GM18951 (cell line): ENCODE measurements around the gene NPAS2.

Experiments used
- POLR2A ChIP-seq: IDR thresholded peaks from 4 replicates; pipeline ENCODE4 v1.6.1; 2011; ENCODE audit warnings: mild to moderate bottlenecking; ENCODE audit not compliant: insufficient read length, insufficient read depth; ENCODE audit errors: extremely low read depth
- in situ Hi-C: fragments of 300-500 bp; cut with MboI; formaldehyde crosslinking; loops from one replicate; pipeline ENCODE4 v1.12.0; 2022; ENCODE audit warnings: low sequenced_read_pairs, mixed read lengths, inconsistent platforms; ENCODE audit not compliant: unreplicated experiment

NPAS2 gene, protein sequence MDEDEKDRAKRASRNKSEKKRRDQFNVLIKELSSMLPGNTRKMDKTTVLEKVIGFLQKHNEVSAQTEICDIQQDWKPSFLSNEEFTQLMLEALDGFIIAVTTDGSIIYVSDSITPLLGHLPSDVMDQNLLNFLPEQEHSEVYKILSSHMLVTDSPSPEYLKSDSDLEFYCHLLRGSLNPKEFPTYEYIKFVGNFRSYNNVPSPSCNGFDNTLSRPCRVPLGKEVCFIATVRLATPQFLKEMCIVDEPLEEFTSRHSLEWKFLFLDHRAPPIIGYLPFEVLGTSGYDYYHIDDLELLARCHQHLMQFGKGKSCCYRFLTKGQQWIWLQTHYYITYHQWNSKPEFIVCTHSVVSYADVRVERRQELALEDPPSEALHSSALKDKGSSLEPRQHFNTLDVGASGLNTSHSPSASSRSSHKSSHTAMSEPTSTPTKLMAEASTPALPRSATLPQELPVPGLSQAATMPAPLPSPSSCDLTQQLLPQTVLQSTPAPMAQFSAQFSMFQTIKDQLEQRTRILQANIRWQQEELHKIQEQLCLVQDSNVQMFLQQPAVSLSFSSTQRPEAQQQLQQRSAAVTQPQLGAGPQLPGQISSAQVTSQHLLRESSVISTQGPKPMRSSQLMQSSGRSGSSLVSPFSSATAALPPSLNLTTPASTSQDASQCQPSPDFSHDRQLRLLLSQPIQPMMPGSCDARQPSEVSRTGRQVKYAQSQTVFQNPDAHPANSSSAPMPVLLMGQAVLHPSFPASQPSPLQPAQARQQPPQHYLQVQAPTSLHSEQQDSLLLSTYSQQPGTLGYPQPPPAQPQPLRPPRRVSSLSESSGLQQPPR

DNA sequence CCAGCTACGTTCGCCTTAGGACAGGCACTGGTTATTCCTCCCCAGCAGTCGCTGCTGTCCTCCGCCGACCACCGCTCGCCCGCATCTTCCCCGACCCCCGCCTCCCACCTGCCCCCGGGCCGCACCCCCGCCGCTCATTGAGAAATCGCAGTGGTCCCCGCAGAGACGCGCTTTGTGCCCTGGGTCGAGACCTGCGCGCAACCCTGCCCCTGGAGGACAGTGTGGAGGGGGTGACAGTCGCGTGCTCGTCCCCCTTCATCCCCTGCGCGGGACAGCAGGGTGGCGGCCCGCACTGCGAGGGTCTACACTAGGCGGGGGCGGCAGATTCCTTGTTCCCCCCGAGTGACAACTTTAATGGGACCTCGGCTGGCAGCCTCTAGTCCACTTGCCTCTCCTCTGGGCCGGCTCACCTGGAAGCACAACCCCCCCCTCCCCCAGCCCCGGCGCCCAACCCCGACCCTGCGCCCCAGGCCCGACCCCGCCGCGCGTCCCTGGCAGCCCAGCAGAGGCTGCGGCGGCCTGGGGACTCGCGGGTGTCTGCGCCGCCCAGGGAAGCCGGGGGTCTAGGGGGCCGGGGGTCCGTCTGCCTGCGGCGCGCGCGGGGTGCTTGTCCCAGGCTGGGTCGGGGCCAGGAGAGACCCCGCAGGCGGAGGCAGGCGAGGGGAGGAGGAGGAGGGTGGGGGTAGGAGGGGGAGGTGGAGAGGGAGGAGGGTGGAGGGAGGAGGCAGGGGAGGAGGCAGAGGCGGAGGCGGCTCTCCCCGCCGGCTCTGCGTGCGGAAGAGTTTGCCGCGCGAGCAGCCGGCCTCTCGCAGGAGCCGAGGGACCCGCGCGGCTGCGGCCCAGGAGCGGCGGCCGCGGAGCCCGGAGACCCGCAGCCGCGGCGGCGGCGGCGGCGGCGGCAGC lies at the start of gene NPAS2:
Gene NPAS2, plus strand, starts transcription at position 770 of the 903 bp plus-strand sequence. CDS start 84,616 bp downstream, outside the sequence.
- no peak for TF ChIP-seq POLR2A
- in situ Hi-C loops: no loop called here

DNA sequence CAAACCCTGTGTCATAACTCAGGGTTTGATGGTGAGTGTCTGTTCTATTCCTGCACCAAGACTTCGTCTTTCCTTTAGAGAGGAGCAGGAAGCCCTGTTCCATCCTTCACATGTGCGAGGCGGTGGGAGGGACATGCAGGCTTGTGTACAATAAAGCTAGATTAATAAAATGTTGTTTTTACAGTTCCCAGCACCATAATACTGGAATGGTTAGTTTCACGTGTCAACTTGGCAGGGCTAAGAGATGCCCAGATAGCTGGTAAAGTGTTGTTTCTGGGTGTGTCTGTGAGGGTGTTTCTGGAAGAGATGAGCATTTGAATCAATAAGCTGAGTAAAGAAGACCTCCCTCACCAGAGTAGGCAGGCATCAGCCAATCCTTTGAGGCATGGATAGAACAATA lies 48.8 kb upstream of the NPAS2 start:
- in situ Hi-C loops: no loop called here
- TF ChIP-seq POLR2A: no peak

DNA sequence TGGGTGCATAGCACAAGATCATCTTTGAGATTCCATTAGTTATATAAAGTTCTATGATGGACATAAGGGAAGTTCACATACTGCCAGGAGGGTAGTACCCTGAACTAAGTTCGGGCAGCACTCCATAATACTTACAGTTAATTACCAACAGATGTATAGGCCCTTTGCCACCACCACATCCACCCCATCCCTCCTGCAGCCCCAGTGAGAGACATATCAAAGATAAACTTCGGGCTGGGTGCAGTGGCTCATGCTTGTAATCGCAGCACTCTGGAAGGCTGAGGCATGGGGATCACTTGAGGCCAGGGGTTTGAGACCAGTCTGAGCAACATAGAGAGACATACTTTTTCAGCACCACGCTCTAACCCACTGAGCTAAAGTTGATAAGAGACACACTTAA lies 46.4 kb upstream of the NPAS2 start:
- no peak for TF ChIP-seq POLR2A
- in situ Hi-C loops: no loop called here

DNA sequence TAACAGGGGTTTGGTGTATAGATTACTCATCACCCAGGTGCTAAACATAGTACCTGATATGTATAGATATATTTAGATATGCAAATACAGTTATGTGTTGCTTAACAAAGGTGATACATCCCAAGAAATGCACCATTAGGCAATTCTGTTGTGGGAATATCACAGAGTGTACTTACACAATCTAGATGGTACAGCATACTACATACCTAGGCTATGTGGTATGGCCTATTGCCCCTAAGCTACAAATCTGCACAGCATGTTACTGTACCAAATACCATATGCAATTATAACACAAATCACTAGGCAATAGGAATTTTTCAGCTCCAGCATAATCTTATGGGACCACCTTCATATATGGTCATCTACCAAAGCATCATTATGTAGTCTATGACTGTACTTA lies 43.5 kb upstream of the NPAS2 start:
- in situ Hi-C loops: no loop called here
- TF ChIP-seq POLR2A: no peak

DNA sequence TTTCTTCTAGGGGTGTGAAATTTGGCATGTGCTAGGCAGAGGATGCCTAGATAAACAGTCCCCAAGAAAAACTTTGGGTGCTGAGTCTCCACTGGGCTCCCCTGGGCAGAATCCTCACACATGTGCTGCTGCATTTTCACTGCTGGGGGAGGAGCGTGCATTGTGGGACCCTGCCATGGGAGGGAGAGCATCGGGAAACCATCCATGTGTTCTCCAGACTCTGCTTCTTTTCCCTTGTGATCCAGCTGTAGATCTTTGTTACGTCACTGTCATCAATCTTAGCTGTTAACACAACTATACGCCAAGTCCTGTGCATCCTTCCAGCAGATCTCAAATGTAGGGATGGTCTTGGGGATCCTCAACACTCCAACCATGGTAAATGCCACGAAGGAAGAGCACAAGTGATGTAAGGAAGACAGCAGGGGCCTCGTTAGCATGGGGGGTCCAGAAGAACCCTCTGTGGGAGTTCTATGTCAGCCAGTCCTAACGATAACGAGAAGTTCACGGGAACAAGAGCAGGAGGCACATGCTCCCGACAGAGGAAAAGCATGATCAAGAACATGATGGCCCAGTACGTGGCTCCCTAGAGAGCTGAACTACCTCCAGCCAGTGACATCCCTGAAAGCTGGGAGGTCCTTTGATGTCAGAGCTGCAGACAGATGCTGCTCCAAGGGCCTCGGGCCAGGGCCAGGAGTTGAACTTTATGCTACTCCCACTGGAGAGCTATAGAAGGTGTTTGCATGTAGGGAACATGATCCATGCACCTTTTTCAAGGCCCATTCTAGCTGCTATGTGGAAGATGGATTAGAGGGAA lies 41.1 kb upstream of the NPAS2 start:
- TF ChIP-seq POLR2A: no peak
- in situ Hi-C loops: no loop called here

DNA sequence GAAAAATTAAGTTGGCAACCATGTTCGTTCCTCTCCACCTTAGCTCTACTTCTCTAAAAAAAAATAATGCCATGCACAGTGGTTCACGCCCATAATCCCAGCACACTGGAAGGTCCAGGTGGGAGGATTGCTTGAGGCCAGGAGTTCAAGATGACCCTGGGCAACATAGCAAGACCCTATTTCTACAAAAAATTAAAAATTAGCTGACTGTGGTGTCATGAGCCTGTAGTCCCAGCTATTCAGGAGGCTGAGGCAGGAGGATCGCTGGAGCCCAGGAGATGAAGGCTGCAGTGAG lies 40.1 kb upstream of the NPAS2 start:
- in situ Hi-C loops: no loop called here
- no peak for TF ChIP-seq POLR2A

DNA sequence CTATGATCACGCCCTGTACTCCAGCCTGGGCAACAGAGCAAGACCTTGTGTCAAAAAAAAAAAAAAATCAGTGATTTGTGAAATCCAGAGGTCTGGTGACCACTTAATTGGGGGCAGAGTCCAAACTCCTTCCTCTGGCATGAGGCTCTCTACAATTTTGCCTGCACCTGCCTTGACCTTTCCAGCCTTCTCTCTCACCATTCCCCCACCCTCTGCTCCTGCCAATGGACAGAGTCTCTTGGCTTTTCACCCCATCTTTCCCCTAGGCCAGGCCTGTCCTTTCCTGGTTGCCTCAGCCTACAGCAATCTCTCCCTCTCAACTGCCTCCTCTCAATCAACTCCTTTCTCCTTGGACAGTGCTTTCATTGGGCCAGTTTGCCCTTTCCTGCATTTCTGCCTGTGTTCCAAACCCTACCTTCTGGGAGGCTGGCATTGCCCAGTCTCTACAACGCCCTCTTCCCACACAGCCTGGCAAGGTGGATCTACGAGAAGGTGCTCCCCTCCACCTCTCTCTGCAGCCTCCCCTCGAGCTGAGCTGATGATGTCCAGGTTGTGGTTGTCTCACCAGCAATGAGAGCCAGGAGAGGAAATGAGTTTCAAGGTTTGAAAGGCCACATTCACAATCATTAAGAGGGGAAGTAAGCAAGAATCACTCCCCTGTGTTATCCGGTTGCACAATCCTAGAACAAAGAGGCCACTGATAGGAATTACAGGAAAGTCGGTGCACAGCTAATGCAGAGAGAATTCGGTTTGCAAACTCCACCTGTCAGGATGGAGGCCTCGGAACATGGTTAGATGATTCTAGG lies 39.5 kb upstream of the NPAS2 start:
- in situ Hi-C loops: no loop called here
- TF ChIP-seq POLR2A: no peak

DNA sequence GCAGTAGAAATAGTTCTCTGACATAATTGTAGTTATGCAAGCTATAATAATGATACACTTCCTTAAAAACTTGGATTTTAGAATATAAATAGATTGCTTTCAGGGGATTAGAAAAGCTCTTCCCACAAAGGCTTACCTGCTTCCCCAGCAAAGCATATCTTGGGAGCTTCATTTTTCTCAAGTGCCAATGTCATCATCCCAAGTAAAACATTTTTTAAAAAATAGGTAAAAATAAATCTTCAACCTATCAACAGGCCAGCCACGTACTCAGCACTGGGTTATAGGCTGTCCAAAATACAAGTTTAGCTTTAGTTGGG lies 39.0 kb upstream of the NPAS2 start:
- TF ChIP-seq POLR2A: no peak
- in situ Hi-C loops: no loop called here

DNA sequence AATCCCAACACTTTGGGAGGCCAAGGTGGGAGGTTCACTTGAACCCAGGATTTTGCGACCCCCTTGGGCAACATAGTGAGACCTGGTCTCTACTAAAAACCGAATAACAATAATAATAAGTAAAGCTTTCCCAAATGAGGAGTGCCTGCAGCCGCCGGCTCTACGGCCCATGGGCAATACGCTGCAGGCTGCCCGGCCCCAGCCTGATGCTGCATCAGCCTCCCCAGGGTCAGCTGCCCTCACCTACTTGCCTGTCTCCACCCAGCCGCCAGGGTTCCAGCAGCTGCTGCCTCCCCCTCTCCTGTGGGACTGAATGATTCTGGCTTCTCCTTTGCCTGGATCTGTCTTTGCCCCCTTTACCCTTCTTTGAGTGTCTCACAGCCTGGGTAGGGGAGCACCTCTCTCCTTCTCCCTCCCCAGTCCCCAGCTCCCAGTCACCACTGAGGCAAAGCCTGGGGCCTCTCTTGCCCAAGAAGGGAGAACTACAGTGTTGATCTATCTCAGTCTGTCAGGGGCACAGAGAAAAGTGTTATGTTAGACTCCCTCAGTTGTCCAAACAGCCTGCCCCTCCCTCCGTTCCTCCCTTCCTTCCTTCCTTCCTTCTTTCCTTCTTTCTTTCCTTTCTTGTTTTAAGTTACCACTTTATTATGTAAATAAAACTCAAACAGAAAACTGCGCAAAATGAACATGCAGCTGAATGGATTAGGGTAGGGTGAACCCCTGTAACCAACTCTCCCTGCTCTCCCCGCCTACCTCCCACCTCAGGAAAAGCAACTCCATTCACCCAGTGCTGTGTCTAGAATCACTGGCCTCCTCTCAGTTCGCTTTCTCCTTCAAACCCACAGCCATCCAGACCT lies 38.2 kb upstream of the NPAS2 start:
- in situ Hi-C loops: no loop called here
- TF ChIP-seq POLR2A: no peak

DNA sequence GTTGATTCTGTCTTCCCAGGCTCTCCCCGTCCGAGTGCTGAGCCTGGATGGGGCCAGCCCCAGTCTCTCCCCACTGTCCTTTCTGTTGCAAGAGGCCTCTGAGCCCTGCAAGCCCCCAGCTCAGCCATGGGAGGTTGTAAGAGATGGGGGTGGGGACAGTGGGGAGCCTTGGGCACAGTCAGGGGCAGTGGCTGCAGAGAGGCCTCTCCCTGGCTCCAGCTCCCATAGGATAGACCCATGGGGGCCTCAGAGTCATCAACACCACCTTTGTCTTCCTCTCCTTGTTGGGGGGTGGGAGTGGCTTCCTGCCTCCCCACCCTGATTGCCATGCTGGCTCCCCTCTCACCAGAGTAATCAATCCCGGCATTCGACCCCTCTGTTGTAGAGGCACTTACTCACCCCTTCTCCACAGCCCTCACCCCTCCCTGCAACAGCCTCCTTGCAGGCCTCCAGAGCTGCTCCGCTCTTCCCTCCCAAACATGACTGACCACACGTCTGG lies 37.5 kb upstream of the NPAS2 start:
- in situ Hi-C loops: no loop called here
- no peak for TF ChIP-seq POLR2A

DNA sequence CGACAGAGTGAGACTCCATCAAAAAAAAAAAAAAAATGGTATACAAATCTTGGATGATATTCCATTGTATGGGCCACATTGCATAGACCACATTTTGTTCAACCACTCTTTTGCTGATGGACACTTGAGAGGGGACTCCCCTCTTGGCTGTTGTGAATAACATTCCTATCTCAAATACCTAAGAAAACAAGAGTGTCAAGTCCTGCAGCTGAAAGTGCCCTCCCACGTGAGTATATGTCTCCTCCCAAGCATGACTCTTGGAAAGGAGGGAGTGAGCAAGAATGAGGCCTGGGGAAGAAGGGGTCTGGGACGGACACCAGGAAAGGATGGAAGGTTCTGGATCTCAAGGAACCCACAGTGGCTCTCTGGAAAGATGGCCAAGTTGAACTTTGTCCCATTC lies 36.0 kb upstream of the NPAS2 start:
- in situ Hi-C loops: no loop called here

More for the DNA sequence above, 36.0 kb upstream of the NPAS2 start:
- no peak for TF ChIP-seq POLR2A
